Measurements from ENCODE around the gene SDK1.
"Not testable (repeated sequence)": the region's sequence is repeated elsewhere in the genome, so short reads cannot be mapped to it uniquely, and the experiment has no call there.

The SDK1 gene

GRCh38 chr7:3949242-3949640, 648.2 kb downstream of the SDK1 start:
- no peak for DNase-seq (ENCODE audit: low read depth in 2 of 2, low spot score in 1 of 2)

GRCh38 chr7:3950249-3950648, 649.2 kb downstream of the SDK1 start:
- no peak for DNase-seq (ENCODE audit: low read depth in 2 of 2, low spot score in 1 of 2)

- no peak for DNase-seq (ENCODE audit: low read depth in 2 of 2, low spot score in 1 of 2)
Measured at GRCh38 chr7:3951316-3952055, 650.4 kb downstream of the SDK1 start.

GRCh38 chr7:3953133-3953532, 652.1 kb downstream of the SDK1 start:
- no peak for DNase-seq (ENCODE audit: low read depth in 2 of 2, low spot score in 1 of 2)

DNA sequence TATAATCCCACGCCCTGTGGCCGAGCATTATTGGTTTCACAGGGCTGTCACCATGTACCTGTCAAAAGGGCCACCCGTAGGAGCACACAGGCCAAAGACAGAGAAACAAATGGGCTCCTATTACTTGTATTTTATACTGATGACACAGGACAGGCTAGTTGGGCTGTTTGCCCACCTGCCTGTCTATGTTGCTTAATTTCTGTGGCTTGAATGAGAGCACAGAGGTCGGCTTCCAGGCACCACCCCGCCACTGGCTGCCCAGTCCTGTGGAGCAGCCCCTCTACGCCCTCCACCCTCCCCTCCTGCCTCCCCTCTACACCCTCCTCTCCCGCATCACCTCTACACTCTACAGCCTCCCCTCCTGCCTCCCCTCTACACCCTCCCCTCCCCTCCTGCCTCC, 652.9 kb downstream of the SDK1 start:
- DNase-seq (ENCODE audit: low read depth in 2 of 2, low spot score in 1 of 2): no peak

- DNase-seq (ENCODE audit: low read depth in 2 of 2, low spot score in 1 of 2): no peak
Measured at GRCh38 chr7:3955026-3955425, 654.0 kb downstream of the SDK1 start.

GRCh38 chr7:3955751-3956696, 655.0 kb downstream of the SDK1 start:
- no peak for DNase-seq (ENCODE audit: low read depth in 2 of 2, low spot score in 1 of 2)

DNA sequence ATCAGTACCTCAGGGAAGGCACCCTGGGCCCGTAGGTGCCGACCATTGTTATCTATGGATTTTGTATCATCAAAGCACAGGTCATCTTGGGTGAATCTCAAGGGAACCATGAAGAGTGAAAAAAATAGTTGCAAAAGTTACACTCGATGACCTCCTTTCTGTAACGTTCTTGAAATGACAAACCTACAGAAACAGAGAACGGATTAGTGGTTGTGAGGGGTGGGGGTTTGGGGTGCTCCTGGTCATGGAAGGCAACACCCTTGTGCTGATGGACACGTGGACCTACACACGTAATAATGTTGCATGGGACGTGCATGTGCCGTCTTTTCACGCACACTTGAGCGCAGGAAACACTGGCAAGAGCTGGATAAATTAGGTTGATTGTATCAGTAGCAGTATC, 655.9 kb downstream of the SDK1 start:
- DNase-seq (ENCODE audit: low read depth in 2 of 2, low spot score in 1 of 2): no peak

GRCh38 chr7:3957472-3958108, 656.5 kb downstream of the SDK1 start:
- no peak for DNase-seq (ENCODE audit: low read depth in 2 of 2, low spot score in 1 of 2)

- no peak for DNase-seq (ENCODE audit: low read depth in 2 of 2, low spot score in 1 of 2)
Measured at GRCh38 chr7:3958109-3958483, 657.0 kb downstream of the SDK1 start.

DNA sequence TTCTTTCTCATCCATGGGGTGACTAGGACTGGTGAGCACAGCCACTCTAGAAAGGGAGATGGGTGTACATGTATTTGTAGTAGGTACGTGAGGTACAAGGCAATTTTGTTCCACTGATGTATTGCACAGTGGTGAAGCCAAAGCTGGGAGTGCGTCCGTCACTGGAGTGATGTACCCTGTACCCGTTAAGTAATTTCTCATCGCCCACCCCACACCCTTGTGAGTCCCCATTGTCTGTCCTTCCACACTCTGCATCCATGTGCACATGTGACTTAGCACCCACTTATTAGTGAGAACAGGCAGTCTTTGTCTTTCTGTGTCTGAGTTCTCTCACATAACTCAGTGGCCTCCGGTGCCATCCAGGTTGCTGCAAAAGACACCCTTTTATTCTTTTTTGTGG, 658.3 kb downstream of the SDK1 start:
- DNase-seq (ENCODE audit: low read depth in 2 of 2, low spot score in 1 of 2): no peak

DNA sequence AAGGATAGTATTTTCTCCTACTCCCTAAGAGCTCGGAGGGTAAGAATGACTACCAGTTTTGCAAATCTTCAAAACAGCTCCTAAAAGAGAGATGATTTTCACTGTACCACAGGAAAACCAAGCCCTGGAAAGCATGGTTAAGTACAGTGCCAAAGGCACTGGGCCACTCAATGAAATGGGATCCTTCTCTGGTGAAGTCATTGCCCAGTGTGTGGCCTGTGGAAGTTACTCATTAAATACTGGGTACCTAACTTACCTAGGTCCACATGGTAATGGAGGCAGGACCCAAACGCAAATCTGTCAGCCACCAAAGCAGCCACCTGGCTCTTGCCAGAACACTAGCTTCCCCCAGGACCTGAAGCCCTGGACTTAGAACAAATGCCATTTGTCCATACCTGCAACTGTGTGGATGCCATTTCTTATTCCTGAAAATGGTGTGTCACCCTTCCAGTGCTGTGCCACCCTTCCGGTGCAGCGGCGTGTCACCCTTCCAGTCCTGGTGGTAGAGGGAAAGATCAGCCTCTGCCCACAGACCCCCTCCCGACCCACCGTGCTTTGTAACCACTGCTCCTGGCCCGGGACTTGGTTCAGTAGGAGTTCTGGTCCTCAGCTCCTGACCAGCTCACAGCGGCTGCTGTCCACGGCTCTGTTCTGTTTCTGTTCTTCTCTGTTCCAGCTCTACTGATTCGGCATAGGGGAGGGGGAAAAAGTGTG, 659.2 kb downstream of the SDK1 start:
- DNase-seq (ENCODE audit: low read depth in 2 of 2, low spot score in 1 of 2): no peak

DNA sequence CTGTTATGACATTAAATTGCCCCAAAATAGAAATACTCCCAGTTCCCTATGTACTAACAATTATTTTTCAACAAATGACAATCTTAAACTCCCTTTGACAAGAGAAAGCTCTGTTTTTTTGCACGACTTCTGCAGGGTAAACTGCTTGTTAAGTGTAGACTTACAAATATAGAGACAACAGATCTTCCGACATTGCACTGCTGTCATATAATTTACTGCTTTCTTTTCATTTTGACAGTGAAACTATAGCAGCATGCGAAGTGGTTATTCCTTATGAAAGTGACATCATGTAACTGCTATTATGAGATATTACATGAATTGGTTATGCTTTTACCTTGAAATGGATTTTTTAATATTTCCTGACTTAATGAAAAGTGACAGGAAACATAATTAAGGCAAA, 659.9 kb downstream of the SDK1 start:
- DNase-seq (ENCODE audit: low read depth in 2 of 2, low spot score in 1 of 2): no peak

DNA sequence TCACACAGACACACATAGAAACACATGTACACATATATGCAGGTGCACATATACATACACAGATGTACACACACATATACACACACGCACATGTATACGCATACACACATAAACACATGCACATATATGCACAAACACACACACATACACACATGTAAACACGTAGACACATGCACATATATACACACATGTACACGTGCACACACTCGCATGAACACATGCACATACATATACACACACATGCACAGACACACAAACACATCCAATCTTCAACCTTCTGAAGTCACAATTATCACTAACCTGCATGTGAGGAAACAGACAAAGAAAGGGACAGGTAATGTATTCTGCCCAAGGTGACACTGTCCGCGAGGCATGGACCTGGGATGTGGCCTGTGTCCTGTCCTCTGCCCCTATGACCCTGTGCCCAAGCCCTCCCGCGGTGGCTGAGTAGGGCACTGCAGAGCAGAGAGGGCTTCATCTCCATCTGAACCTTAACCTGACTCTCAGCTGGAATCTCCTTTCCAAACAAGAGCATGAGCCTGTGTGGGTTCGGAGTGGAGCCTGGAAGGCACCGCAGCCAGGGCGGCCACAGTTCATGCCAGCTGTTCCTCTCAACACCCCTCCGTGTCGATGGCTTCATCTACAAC, 660.9 kb downstream of the SDK1 start:
- DNase-seq (ENCODE audit: low read depth in 2 of 2, low spot score in 1 of 2): no peak

GRCh38 chr7:3963768-3964167, 662.7 kb downstream of the SDK1 start:
- DNase-seq (ENCODE audit: low read depth in 2 of 2, low spot score in 1 of 2): not testable (repeated sequence)

DNA sequence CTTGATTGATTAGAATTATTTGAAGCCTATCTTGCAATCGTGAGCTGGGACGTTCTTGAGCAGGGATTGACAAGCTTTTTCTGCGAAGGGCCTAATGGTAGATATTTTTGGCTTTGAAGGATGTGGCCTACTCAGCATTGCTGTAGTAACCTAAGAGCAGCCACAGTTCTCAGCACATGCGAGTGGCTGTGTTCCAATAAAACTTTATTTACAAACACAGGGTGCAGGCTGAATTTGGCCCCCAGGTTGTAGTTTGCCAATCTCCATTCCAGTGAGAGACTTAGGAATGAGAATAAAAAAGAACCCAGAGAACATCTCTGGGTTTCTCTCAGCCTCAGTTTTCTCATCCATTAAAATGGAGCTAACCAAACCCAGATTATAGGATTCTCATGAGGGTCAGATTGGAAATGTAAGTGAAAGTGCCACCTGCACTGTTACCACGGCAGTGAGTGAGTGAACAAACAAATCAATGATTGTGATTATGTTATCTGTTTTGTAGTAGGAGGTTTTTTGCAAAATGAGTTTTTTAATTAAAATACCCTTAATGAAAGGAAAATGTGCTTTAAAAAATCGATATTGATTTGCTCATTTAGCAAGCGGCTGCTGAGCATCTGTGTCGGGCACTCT, 664.0 kb downstream of the SDK1 start:
- no peak for DNase-seq (ENCODE audit: low read depth in 2 of 2, low spot score in 1 of 2)

DNA sequence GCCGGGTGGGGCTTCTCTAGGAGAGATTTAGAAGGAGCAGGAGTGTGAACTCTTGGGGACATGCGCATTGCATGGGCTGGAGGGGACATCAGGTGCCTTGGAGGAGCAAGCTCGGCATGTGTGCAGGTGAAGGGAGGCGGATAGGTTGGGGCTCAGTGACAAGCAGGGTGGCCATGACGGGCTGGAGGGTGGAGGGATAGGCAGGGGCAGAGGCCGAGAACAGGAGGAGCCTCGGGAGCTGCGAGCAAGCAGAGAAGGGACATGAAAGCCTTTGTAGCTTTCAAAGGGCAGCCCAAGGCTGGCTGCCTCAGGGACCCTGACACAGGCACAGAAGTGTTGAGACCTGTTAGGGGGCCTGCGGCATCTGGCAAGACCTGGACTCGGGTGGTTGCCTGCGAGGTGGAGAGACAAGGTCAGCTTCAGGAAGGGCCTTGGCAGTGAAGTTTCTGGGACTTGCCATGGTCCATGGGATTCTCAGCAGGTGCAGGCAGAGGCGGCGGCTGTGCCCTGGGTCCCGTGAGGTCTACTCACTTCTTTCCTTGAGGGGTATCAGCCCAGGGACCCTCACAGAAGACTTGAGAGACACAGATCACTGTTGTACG, 664.8 kb downstream of the SDK1 start:
- no peak for DNase-seq (ENCODE audit: low read depth in 2 of 2, low spot score in 1 of 2)

- no peak for DNase-seq (ENCODE audit: low read depth in 2 of 2, low spot score in 1 of 2)
Measured at GRCh38 chr7:3968234-3968633, 667.2 kb downstream of the SDK1 start.

GRCh38 chr7:3969286-3969685, 668.2 kb downstream of the SDK1 start:
- DNase-seq (ENCODE audit: low read depth in 2 of 2, low spot score in 1 of 2): no peak

DNA sequence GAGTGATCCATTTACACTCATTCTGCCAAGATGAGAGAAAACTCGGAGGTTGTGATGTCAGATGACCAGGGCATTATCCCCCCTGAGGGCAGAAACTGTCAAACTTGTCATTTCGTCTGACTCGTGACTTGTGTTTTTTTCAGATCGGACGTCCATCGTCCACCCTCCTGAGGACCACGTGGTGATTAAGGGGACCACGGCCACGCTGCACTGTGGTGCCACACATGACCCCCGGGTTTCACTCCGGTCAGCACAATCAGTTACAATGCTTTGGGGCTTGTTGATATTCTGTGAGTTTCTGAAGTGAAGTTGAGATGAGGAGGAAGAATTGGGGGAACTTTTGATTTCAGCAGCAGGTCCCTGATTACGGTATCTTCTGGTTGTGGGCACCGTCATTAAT, 670.3 kb downstream of the SDK1 start:
- DNase-seq (ENCODE audit: low read depth in 2 of 2, low spot score in 1 of 2): no peak

All from stimulated activated CD8-positive, alpha-beta memory T cell treated with anti-CD3 and anti-CD28 coated beads, Interleukin-4, amount 100 ng/mL, for 1 hour (primary cell).